NCI-H2196 (cell line): ENCODE data around the gene DIMT1.
A peak's percentile ranks its signal among the peaks of the same experiment; 100 is the strongest.

Experiments
- DNase-seq: peaks from one replicate; lab custom pipeline; 2025; ENCODE audit not compliant: unreplicated experiment; lab: John Stamatoyannopoulos, UW

The DIMT1 gene

GRCh38 chr5:62371409-62371808, 32.3 kb downstream of the DIMT1 start:
- DNase-seq = no peak

DNA sequence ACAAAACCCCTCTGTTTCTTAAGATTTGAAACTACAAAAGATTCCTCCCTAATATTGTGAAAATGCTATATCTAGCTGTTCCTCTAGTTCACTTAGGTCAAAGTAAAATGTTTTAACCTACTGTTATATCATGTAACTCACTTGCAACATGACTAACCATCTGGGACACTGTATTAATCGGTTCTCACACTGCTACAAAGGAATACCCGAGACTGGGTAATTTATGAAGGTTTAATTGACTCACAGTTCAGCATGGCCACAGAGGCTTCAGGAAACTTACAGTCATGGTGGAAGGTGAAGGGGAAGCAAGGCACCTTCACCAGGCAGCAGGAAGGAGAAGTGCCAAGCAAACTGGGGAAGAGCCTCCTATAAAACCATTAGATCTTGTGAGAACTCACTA, 34.7 kb downstream of the DIMT1 start:
- DNase-seq = no peak

DNA sequence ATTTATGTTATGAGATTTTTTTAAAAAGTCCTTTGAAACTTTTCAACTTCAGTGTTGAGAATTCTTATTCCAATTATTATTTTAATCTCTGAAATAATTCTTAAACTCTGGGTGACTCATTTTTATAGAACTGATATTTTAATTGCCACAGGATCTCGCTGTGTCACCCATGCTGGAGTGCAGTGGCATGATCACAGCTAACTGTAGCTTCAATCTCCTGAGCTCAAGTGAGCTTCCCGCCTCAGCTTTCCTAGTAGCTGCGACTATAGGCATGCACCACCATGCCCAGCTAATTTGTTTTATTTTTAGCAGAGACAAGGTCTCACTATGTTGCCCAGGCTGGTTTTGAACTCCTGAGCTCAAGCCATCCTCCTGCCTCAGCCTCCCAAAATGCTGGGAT, 41.0 kb downstream of the DIMT1 start:
- no peak for DNase-seq

GRCh38 chr5:62354028-62354874, 49.5 kb downstream of the DIMT1 start:
- peak; percentile 30 for DNase-seq

GRCh38 chr5:62348723-62349481, 54.8 kb downstream of the DIMT1 start:
- DNase-seq = no peak

DNA sequence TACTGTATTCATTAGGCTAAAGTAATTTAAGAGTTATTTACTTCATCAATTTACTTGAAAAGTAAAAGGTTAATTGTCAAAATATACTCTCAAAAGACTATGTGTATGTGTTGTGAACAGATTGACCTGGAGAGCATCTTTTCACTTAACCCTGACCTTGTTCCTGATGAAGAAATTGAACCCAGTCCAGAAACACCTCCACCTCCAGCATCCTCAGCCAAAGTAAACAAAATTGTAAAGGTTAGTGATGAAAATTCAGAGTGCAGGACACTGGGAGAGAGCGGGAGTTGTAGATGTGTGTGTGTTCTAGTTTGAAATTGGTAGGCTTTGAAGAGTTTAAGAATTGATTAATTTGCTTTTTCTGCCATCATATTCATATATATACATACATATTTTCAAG, 55.8 kb downstream of the DIMT1 start:
- DNase-seq = no peak

GRCh38 chr5:62346748-62347147, 57.0 kb downstream of the DIMT1 start:
- DNase-seq = no peak

DNA sequence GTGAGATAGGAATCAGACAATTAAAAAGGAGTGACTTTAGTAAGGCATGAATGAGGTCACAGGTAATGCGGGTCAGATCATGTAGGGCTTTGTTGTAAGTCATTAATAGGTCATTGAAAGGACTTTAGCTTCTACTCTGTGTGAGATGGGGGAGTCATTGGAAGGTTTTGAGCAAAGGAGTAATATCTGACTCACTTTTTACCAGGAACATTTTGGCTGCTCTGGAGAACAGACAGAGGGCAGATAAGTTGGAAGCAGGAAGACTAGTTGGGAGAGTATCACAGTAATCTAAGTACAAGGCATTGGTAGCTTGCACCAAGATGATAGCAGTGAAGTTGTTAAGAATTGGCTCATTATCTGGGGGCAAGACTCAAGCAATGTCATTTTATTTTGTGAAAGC, 60.3 kb downstream of the DIMT1 start:
- no peak for DNase-seq

GRCh38 chr5:62342476-62342837, 61.2 kb downstream of the DIMT1 start:
- no peak for DNase-seq

DNA sequence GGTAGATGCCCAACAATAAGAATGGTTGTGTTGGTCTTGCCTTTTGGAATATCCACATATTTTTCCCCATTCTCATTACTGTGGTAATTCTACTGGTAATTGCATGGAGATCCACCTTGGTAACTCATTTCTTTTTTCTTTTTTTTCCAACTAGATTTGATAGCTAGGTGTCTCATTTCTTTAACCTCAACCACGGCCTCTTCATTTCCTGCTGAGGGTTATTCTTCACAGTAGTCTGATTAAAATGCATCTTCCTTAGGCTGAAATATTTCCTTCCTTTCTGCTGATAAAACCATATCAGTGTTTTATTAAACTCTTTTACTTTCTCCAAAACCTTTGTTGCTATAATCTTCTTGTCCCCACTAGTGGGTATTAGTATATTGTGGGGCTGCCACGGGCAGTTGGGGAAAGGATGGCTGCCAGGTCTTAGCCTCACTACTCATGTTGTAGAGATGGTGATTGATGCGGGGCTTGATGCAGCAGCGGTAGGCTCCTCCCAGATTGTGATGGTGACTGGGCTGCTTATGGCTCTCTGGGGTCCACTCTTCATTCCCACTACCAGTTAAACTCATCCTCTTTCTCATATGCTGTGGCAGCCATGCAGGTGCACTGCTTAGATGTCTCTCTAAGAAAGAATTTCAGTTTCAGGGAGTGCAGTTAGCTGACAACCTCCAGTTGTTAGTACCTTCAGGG, 61.8 kb downstream of the DIMT1 start:
- no peak for DNase-seq

- no peak for DNase-seq
Measured at GRCh38 chr5:62340979-62341378, 62.7 kb downstream of the DIMT1 start.

GRCh38 chr5:62340392-62340791, 63.3 kb downstream of the DIMT1 start:
- DNase-seq = no peak
